Activated CD8-positive, alpha-beta memory T cell treated with anti-CD3 and anti-CD28 coated beads for 1 hour (primary cell): ENCODE data around the gene P3H4.

Experiments used
- DNase-seq, 2 donors: peaks; one replicate each; pipeline ENCODE4 v3.0.0-alpha.2; 2020; ENCODE audit warnings: low read depth in 1 of 2; ENCODE audit errors: extremely low read depth in 1 of 2

Gene P3H4

DNA sequence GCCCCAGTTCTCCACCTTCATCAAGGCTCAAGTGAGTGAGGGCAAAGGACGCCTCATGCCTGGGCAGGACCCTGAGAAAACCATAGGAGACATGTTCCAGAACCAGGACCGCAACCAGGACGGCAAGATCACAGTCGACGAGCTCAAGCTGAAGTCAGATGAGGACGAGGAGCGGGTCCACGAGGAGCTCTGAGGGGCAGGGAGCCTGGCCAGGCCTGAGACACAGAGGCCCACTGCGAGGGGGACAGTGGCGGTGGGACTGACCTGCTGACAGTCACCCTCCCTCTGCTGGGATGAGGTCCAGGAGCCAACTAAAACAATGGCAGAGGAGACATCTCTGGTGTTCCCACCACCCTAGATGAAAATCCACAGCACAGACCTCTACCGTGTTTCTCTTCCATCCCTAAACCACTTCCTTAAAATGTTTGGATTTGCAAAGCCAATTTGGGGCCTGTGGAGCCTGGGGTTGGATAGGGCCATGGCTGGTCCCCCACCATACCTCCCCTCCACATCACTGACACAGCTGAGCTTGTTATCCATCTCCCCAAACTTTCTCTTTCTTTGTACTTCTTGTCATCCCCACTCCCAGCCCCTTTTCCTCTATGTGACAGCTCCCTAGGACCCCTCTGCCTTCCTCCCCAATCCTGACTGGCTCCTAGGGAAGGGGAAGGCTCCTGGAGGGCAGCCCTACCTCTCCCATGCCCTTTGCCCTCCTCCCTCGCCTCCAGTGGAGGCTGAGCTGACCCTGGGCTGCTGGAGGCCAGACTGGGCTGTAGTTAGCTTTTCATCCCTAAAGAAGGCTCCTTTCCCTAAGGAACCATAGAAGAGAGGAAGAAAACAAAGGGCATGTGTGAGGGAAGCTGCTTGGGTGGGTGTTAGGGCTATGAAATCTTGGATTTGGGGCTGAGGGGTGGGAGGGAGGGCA lies 10.7 kb upstream of the P3H4 start:
- no peak for DNase-seq

DNA sequence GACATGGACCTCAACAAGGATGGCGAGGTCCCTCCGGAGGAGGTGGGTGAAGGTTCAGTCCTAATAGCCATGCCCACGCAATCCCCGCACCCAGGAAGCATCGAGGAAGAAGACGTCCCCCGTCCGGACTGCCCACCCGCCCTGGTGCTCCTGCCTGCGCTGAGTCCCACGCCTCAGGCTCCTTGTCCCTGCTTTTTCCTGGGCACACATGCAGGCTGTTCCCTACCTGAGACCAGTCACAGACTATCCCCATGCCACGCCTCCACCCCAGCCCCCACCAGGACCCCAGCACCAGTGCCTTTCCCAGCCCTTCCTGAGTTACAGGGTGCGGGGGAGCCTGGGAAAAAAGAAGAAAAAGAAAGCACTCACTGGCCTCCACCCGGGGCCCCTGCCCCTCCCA lies 10.0 kb upstream of the P3H4 start:
- no peak for DNase-seq

DNA sequence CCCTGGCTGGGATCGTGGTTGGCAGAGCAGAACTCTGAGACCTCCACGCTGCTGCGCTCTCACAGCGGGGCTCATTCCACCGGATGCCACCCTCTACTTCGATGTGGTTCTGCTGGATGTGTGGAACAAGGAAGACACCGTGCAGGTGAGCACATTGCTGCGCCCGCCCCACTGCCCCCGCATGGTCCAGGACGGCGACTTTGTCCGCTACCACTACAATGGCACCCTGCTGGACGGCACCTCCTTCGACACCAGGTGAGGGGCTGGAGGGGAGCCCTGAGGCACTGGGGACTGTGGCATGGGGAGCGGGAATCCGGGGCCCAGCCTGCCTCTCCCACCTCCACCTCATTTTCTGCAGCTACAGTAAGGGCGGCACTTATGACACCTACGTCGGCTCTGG lies 6.3 kb upstream of the P3H4 start:
- DNase-seq, result no peak

DNA sequence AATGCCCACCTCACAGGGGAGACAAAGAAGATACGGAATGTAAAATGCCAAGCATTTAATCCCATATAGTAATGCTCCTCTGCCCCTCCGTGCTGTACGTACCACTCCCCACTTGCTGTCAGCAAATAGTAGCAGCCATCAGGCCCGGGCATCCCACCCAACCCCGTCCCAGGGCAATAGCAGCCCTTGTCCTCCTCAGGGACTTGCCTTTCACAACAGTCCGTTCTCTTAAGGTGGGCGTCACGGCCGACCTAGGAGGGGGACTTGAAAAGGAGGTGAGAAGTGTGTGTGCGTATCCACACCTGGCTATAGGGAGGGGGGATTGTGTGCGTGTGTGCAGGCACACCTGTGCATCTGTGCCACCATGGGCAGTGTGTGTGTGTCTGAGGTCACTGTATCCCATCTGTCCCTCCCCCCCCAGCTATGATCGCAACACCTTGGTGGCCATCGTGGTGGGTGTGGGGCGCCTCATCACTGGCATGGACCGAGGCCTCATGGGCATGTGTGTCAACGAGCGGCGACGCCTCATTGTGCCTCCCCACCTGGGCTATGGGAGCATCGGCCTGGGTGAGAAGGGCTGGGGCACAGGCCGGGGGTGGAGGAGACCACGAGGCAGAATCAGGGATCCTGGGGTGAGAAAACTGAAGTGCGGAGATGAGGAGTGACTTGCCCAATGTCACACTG lies 5.0 kb upstream of the P3H4 start:
- DNase-seq, result no peak

DNA sequence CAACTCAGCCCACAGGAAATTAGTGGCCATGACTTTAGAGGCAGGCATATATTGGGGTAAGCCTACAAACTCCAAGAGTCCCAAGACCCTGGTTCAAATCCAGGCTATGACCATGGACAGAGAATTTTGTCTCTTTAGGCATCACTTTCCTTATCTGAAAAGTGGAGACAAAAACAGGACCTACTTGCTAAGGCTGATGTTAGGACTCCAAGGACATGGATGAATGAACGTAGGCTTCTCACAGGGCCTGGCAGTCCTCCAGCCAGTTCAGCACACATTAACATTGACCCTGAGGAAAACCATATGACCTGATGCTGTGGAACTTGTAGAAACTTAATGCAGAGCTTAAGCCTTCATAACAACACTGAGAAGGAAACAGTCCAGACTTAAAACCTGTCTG lies 2.4 kb upstream of the P3H4 start:
- no peak for DNase-seq

GRCh38 chr17:41813699-41814124 lies 2.0 kb upstream of the P3H4 start:
- no peak for DNase-seq

- no peak for DNase-seq
Observed at GRCh38 chr17:41813152-41813680, 1.5 kb upstream of the P3H4 start.

DNA sequence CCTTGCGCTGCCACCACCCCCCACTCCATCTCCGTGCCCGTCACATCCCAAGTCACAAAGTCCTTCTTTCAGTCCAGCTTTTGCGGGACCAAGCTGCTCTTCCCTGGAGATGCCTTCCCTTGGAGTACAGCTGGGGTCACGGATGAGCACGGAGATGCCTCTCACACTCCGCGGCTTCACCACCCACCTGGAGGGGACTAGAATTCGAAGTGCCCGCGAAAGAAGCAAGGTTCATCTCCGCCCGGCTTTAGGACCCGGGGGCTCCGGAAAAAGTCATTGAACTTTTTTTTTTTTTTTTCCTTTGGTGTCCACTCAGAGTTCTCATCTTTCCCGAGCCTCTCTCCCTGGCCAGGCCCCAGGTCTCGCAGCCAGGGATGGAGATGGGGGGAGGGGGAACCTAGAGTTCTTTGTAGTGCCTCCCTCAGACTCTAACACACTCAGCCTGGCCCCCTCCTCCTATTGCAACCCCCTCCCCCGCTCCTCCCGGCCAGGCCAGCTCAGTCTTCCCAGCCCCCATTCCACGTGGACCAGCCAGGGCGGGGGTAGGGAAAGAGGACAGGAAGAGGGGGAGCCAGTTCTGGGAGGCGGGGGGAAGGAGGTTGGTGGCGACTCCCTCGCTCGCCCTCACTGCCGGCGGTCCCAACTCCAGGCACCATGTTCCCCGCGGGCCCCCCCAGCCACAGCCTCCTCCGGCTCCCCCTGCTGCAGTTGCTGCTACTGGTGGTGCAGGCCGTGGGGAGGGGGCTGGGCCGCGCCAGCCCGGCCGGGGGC lies 817 bp upstream of the P3H4 start, which contains the start of gene FKBP10:
TSS of gene FKBP10 (plus strand) at position 624 of the 771 bp plus-strand sequence. CDS start at position 655, 31 bp downstream.
- peak in 1 of 2 donors; percentile 34 for DNase-seq

DNA sequence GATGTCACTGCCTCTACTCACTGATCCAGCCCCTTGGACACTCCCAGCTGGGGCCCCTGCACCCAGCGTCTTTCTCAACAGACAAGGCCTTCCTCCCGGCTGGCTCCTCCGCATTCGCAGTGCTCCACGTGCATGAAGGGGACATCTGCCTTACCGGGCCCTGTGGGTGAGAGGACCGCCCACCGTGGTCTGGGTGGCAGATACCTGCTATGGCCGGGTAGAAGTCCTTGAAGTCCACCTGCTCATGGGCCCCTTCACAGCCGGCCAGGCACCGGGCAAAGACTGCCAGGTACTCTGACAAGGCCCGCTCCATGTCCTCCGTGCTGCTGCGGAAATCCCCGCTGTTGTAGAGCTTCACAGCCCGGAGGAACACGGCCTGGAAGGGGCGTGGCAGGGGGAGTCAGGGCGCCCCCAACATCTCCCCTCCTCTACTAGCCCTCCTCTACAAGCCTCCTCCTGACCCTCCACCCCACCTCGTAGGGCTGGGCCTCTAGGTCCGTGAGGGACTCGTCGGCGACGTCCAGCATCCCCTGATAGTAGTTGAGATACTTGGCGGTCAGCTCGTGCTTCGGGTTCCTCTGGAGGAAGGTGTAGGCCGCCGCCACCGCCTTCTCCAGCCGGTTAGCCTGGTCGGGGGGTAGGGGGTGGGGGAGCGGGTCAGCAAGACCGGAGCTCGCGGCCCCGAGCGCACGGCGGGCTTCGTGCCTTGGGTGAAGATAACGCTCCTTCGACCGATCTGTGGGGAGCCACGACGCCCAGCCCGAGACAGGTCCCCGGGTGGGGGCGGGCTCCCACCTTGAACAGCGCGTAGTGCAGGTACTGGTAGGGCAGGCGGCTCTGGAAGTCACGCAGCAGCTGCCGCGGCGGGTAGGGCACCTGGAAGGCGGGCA lies 845 bp downstream of the P3H4 start:
- DNase-seq, result no peak

DNA sequence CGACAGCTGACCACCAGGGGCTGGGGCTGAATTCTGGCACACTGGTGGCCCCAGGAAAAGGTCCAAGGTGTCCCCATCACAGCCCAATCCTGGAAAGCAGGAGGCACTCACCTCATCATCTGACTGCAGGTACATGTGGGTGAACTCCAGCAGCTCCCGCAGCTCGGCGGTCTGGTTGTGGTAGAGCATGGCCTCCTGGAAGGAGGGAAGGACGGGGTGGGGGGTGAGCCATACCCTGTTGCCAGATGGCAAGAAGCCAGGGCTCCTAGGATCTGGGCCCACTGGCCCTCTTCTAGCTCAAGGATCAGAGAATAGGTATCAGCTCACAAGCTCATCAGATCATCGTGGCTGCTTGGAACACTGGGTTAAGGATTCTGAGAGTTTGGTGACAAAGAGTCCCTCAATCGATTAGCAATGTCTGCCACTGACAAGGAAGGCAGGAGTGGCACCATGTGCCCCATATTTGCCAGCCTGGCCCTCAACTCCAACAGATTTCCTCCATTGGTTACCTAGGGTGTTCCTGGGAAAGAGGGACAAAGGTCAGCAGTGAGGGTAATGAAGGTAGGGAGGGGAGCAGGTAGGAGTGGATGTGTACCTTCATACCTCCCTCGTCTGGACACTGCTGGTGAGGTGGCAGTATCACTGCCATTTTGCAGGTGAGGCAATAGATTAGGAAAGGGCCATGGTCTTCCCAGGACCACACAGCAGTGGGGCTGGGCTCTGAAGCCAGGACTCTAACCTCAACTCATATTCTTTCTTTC lies 4.9 kb downstream of the P3H4 start:
- DNase-seq, result no peak

DNA sequence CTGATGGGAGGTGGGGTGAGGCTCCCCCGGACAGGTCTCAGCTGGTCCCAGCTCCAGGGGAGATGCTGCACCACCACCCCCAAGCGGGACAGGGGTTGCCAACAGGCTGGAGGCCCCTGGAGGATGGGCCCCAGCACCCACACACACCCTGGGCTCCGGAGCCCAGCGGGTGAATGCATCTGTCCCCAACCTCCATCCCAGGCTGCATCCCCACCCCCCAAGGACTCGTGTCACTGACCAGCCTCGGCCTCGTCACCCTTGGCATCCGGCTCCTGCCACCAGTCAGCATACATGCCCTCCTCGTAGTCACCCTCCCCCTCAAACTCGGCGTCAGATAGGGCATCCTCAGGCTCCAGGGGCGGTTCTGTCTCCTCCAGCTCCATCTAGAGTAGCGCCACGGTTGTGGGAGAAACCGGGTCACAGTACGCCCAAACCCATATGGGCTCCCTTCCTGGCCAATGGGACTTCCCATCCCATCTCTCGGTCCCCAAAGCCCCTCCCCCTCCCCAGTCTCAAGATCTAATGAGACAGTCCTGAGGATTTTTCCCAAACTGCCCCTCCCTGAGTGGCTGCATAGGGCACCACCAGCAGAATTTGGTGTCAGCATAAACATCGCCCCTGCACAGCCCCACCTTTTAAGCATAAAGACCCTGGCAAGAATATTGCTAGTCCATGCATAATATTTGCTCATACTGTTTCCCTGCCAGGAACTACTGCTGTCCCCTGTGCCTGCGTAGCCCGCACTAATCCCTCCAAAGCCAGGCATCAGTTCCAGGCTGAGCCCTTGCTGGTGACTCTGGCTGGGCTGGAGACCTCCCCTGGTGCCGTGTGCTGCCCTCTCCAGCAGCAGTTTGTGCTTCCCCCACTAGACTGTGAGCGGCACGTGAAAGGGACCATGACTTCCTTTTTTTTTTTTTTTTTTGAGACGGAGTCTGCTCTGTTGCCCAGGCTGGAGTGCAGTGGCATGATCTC lies 8.4 kb downstream of the P3H4 start:
- DNase-seq, result no peak

DNA sequence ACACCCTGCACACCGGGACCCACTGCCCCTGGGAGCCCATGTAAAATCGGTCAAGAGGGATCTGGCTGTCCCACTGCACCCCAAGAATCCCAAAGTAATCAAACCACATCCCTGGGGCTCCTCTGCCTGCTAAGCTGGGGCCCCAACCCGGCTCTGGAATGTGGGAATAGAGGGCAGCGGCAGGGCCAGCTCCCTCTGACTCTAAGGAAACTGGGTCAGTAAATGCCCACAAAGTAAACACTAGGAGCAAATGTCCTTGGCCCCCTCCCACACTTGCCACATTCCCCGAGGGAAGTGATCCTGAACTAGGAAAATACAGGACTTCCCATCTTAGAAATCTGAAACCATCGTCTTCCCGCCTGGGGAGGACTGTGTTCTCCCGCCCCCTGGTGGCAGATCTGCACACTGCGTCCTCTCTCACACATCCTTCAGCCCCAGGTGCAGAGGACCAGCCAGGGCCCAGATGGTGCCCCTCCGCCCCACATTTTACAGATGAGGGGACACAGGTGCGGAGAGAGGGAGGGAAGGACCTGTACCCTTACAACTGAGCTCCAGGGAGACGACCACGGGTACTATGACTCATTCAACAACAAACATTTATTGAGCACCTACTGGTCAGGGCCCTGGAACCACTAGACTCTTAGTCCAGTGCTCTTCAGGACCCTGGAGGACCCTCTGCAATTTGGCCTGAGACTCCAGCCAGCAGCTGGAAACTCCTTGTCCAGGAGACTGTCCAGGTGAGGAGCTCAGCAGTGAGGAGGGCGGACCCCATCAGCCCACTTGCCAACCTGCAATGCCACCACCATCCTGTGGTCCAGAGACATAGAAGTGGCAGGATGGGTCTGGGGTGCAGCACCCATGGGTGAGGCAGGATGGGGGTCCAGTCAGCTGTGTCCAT lies 10.1 kb downstream of the P3H4 start:
- peak; percentile 46 to 66 for DNase-seq

GRCh38 chr17:41800601-41801373 lies 11.0 kb downstream of the P3H4 start:
- DNase-seq, result no peak

DNA sequence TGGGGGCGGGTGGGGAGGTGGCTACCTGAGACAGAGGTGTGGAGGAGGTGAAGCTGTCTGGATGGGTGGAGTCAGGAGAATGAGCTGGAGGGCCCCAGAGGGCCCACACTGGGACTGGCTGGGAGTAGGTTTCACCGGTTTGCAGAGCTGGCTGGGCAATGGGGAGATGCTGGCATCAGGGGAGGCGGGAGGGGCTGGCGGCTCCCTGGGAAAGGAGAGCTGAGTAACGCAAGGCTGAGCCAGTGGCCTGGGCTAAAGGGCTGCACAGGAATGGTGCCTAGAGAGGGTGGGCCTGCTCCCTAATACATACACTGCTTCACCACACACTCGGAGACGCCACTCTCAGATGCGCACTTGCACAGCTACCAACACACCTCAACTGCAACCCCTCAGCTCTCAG lies 12.4 kb downstream of the P3H4 start:
- DNase-seq, result no peak

- no peak for DNase-seq
Observed at GRCh38 chr17:41797377-41797776, 14.4 kb downstream of the P3H4 start.

- DNase-seq, result no peak
Observed at GRCh38 chr17:41796121-41796895, 15.4 kb downstream of the P3H4 start.
